Measurements from ENCODE around the gene NACC2.
"Not testable (repeated sequence)": the region's sequence is repeated elsewhere in the genome, so short reads cannot be mapped to it uniquely, and the experiment has no call there.

Gene NACC2

GRCh38 chr9:136044971-136045594 is 50.0 kb downstream of the NACC2 start:
- no peak for TF ChIP-seq CTCF (IDR thresholded peaks at IDR 0.05)
- Histone ChIP-seq H3K79me2 (no peaks in the 10 kb centered on the region), H3K4me2 (ENCODE audit: low read length) (no peak overlapping the region), H3K9ac (no peak overlapping the region), H2AFZ (no peak overlapping the region), H3K27me3 (ENCODE audit: control insufficient read depth, insufficient read depth, low read length) (no peaks in the 10 kb centered on the region), H3K27ac (no peak overlapping the region), H3K4me3 (ENCODE audit: low read depth, low read length) (no peak overlapping the region), H3K4me1 (no peaks in the 10 kb centered on the region), H3K9me3 (ENCODE audit: control insufficient read depth, low read length) (no peaks in the 10 kb centered on the region), H3K36me3 (ENCODE audit: control insufficient read depth, insufficient read depth, low read length) (no peaks in the 10 kb centered on the region)

GRCh38 chr9:136044207-136044970 is 50.7 kb downstream of the NACC2 start:
- H3K4me1 ChIP-seq = no peaks in the 10 kb centered on the region
- no peak overlapping the region for H3K27ac ChIP-seq
- H2AFZ ChIP-seq = no peak overlapping the region
- H3K79me2 ChIP-seq = no peaks in the 10 kb centered on the region
- H3K4me3 ChIP-seq (ENCODE audit: low read depth, low read length) = no peak overlapping the region
- H3K36me3 ChIP-seq (ENCODE audit: control insufficient read depth, insufficient read depth, low read length) = no peaks in the 10 kb centered on the region
- H3K27me3 ChIP-seq (ENCODE audit: control insufficient read depth, insufficient read depth, low read length) = no peaks in the 10 kb centered on the region
- H3K9ac ChIP-seq = no peak overlapping the region
- no peak for TF ChIP-seq CTCF (IDR thresholded peaks at IDR 0.05)
- H3K9me3 ChIP-seq (ENCODE audit: control insufficient read depth, low read length) = no peaks in the 10 kb centered on the region
- H3K4me2 ChIP-seq (ENCODE audit: low read length) = no peak overlapping the region

- H3K27me3 ChIP-seq (ENCODE audit: control insufficient read depth, insufficient read depth, low read length) = no peaks in the 10 kb centered on the region
- TF ChIP-seq CTCF (IDR thresholded peaks at IDR 0.05) = no peak
- H3K79me2 ChIP-seq = no peaks in the 10 kb centered on the region
- H3K4me2 ChIP-seq (ENCODE audit: low read length) = no peak overlapping the region
- no peak overlapping the region for H2AFZ ChIP-seq
- H3K9ac ChIP-seq = no peak overlapping the region
- no peaks in the 10 kb centered on the region for H3K4me1 ChIP-seq
- no peak overlapping the region for H3K27ac ChIP-seq
- H3K9me3 ChIP-seq (ENCODE audit: control insufficient read depth, low read length) = no peaks in the 10 kb centered on the region
- no peaks in the 10 kb centered on the region for H3K36me3 ChIP-seq (ENCODE audit: control insufficient read depth, insufficient read depth, low read length)
- H3K4me3 ChIP-seq (ENCODE audit: low read depth, low read length) = no peak overlapping the region
These were observed 51.6 kb downstream of the NACC2 start for GRCh38 chr9:136043441-136043991.

- Histone ChIP-seq H3K27ac (no peak overlapping the region), H2AFZ (no peak overlapping the region), H3K4me3 (ENCODE audit: low read depth, low read length) (no peak overlapping the region), H3K9ac (no peak overlapping the region), H3K4me2 (ENCODE audit: low read length) (no peak overlapping the region), H3K4me1 (no peaks in the 10 kb centered on the region), H3K79me2 (no peaks in the 10 kb centered on the region), H3K9me3 (ENCODE audit: control insufficient read depth, low read length) (no peaks in the 10 kb centered on the region), H3K27me3 (ENCODE audit: control insufficient read depth, insufficient read depth, low read length) (no peaks in the 10 kb centered on the region), H3K36me3 (ENCODE audit: control insufficient read depth, insufficient read depth, low read length) (no peaks in the 10 kb centered on the region)
- TF ChIP-seq CTCF (IDR thresholded peaks at IDR 0.05) = no peak
These were observed 52.5 kb downstream of the NACC2 start for GRCh38 chr9:136042541-136042940.

GRCh38 chr9:136040848-136041247 is 54.2 kb downstream of the NACC2 start:
- not testable (repeated sequence) for H3K79me2 ChIP-seq; H3K27ac ChIP-seq; H3K9ac ChIP-seq; H2AFZ ChIP-seq; H3K4me1 ChIP-seq; H3K27me3 ChIP-seq (ENCODE audit: control insufficient read depth, insufficient read depth, low read length); H3K36me3 ChIP-seq (ENCODE audit: control insufficient read depth, insufficient read depth, low read length); H3K4me3 ChIP-seq (ENCODE audit: low read depth, low read length); H3K4me2 ChIP-seq (ENCODE audit: low read length); H3K9me3 ChIP-seq (ENCODE audit: control insufficient read depth, low read length)

Data from parathyroid adenoma (tissue), 2 donors.